GM18870 (cell line): ENCODE measurements around the gene IFT88.
A peak's percentile ranks its signal among the peaks of the same experiment; 100 is the strongest.

Experiments
- ATAC-seq: cut with Tn5 transposase; IDR thresholded peaks from one replicate; pipeline ENCODE4 v1.9.1; 2021; ENCODE audit warnings: moderate library complexity; ENCODE audit not compliant: unreplicated experiment

Gene IFT88

DNA sequence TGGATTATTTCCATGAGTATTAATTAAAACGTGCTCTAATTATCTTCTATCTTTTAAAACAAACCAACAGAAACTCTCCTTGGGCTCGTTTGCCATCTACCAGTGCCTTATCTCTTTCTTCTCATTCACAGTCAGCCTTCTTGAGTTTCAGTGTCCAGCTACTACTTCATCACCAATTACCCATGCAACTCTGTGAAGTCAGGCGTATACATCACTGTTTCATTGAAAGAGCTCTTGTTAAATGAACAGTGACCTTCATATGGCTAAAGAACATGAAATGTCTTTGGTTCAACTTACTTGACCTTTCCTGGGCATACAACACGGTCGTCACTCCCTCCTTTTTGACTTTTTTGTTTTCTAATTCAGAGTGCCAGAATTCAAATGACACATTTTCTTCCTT, 5.2 kb upstream of the IFT88 start:
- no peak for ATAC-seq

DNA sequence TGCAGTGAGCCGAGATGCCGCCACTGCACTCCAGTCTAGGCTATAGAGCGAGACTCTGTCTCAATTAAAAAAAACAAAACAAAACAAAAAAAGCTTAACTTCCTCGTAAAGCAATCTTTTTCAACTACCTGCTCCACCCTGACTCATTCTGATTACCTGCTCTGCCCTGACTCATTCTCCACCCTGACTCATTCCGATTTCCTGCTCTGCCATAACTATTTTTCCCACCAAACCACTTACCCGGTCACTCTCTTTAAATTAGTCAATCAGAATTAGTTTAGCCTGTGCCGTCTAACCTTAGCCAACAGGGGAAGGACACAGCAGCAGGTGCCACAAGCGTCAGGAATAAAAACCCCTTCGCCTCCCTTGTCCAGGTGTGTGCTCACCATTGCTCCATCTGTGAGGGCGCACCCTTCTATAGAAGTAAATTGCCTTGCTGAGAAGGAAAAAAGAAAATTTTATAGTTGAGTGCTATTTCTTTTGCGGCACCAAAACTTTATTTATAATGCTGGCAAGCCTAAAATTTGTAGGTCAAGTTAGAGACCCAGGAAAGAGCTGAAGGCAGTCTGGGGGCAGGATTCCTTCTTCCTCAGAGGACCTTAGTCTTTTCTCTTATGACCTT, 1.7 kb upstream of the IFT88 start:
- ATAC-seq = no peak

DNA sequence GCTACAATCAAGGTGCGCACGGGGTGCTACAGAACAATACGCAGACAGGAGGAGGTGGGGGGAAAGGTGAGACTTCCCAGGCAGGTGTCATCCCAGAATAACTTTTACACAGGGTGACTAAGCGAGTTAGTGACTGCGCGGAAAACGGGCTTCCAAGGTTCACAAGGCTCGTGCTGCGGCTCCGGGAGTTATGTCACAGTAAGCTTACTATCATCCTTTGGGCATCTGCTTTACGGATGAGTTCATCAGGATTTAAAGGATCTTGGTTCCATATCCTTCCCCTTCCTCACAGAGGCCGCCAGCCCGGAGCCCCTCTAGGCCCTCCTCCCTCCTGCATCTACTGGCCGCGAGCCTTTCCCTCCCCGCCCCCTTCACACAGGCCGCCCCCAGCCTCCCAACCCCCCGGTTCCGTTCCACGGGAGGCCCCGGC, 474 bp upstream of the IFT88 start:
- ATAC-seq = peak; percentile 20

DNA sequence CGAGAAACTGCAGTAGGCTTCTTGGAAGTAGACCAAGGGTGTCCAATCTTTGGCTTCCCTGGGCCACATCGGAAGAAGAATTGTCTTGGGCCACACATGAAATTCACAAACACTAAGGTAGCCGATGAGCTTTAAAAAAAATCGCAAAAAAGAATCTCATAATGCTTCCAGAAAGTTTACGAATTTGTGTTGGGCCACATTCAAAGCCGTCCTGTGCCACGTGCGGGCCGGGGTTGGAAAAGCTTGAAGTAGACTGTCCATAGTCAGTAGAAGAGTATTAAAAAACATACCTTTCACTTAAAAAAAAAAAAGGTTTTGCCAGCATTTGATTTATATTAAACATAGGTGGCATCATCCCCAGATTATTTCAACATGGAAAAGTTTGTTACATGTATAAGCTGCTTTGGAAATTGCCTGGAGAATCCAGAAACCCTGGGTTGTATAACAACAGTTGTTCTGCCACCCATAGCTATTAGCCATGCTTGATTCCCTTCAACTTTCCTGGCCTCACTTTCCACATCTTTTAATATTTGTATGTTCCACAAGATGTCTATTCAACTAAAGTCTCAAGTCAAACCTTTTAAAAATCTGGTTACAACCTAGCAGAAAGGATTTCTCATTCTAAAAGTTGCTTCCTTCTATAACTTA, 1.0 kb downstream of the IFT88 start:
- no peak for ATAC-seq

DNA sequence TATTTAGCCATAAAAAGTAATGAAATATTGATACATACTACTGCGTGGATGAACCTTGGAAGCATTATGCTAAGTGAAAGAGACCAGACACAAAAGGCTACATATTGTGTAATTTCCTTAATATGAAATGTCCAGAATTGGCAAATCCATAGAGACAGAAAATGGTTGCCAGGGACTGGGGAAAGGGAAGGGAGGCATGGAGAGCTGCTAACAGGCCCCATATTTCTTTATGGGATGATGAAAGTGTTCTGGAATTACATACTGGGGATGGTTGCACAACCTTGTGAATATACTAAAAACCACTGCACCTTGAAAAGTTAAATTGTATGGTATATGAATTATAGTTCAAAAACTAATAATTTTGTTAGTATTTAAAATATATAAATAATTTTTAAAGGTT, 3.6 kb downstream of the IFT88 start:
- no peak for ATAC-seq

DNA sequence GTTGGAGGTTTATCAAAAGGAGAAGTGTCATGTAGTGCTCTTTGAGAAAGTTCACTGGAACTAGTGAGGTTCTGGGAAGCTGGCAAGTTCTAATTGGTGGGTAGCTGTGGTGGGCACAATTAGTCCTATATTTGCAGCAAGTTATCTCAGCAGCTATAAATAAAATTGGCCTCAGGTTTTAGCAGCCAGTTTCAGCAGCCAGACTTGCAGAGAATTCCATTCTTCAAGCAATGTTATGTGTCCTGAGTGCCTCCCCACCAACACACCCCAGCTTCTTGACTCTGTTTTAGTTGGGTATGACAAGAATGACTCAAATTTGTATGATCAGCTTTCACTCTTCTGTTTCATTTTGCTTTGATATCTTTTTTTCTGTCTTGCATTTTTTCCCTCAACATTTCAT, 4.7 kb downstream of the IFT88 start:
- no peak for ATAC-seq

DNA sequence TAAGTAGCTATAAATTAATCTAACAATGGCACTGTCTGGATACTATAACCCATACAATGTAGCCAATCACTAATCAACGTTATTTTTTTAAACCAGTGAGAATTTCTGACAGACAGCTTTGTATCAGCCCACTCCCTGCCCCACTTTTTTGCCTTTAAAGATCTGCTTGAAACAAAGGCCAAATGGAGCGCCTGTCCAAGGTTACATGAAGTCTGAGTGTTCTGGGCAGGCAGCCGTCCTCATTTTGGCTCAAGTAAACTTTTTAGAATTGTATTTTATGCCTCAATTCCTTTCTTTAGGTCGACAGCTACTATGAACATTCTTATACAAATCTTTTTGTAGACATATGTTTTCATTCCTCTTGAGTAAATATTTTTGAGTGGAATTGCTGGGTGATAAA, 6.2 kb downstream of the IFT88 start:
- no peak for ATAC-seq

DNA sequence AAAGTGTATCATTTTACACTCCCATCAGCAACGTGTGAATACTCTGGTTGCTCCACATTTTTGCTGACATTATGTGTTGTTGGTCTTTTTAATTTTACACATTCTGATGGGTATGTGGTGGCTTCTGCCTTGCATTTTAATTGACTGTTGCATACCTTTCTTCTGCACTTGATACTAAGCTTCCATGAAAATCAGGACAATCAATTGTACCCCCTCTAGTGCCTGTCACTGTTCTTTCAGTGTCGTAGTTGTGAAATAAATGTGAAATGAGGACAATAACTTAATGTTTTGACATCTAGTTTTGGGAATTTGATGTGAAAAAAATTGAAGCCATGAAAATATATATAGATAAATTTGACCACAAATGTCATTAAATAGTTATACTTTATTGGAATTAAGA, 6.7 kb downstream of the IFT88 start:
- ATAC-seq = no peak

DNA sequence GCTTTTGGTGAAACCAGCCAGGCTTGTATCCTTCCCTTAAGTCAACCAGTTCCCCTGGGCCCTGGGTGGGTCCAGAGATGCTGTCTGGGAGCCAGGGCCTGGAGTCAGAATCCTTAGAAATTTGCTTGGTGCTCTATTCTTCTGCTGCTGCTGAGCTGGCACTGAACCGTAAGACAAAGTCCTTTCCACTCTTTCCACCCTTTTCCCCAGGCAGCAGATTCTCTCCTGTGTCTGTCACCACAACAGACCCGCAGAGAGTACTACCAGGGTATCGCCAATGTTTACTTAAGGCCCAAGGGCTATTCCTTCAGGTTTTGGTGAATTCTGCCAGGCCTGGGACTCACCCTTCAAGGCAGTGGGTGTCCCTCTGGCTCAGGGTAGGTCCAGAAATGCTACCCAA, 12.2 kb downstream of the IFT88 start:
- ATAC-seq = no peak

DNA sequence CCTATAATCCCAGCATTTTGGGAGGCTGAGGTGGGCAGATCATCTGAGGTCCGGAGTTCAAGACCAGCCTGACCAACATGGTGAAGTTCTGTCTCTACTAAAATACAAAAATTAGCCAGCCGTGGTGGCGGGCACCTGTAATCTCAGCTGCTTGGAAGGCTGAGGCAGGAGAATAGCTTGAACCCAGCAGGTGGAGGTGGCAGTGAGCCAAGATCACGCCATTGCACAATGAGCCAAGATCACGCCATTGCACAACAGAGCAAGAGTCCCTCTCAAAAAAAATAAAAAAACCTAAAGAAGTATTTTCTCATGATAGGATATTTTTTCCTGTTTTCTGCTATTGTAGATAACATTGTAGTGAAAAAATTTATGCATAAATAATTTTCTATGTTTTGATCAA, 13.3 kb downstream of the IFT88 start:
- ATAC-seq = no peak

DNA sequence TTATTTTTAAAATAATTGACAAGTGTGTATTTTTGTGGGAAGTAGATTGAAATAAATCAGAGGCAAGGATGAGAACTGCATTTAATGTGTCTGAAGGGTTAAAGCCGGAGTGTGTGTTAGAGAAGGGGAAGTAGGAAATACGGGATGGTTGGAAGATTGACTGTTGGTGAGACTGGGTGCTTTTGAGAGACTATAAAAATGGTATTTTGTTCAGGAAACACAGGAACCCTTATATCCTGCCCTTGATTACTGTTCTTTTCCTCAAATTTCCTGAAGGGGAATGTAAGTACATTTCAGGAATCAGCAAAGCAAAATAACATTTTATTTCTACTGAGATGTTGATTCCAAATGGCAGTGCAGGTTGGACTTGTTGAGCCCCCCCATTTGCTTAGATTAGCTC, 15.1 kb downstream of the IFT88 start:
- no peak for ATAC-seq

DNA sequence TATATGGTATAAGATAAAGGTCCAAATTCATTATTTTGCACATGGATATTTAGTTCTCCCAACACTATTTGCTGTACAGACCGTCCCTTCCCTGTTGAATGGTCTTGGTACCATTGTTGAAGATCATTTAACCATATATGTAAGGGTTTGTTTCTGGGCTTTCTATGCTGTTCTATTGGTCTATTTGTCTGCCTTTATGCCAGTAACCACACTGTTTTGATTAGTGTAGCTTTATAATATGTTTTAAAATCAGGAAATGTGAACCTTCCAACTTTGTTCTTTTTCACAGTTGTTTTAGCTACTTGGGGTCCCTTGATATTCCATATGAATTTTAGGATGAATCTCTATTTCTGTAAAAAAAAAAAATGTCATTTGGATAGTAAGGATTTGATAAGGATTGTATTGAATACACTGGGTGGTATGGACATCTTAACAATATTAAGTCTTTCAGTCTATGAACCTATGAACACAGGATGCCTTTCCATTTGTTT, 16.9 kb downstream of the IFT88 start:
- ATAC-seq = no peak

DNA sequence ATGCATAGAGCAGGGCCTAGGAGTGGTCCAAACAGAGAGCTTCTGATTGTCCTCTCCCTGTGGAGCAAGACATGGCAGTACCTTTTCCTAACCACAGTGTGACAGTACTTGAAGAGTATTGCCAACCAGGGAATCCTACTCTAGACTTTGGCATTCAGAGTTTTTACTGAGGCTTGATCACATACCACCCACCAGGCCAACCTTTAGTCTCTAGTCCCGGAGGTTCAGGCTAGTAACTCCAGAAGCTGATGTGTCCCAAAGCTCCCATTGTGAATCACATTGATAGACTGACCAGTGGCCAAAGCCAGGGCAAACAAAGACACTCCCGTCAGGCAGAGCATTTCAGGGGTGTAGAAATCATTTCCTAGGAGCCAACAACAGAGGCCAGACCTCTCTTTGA, 18.4 kb downstream of the IFT88 start:
- ATAC-seq = no peak

DNA sequence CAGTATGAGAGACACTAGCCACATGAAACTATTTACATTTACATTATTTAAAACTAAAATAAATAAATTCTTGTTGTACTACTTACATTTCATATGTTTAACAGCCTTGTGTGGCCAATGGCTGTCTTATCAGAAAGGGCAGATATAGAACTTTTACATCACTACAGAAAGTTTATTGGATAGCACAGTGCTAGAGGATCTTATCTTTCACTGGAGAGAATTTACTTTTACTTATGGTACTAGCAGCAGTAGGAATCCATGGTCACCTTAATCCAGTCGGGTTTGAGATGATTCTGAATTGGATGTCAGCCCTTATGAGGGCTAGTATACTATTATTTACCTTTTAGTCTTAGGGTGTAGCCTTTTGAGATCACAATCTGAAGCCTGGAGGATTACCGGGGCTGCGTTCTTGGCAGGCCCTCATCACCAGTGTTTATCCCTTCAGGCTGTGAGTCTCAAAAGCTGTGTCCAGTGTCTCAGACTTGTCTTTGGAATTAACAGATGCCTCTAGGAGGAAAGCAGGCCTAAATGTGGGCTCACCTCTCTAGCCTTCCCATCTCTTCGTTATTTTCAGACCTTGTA, 21.7 kb downstream of the IFT88 start:
- no peak for ATAC-seq

DNA sequence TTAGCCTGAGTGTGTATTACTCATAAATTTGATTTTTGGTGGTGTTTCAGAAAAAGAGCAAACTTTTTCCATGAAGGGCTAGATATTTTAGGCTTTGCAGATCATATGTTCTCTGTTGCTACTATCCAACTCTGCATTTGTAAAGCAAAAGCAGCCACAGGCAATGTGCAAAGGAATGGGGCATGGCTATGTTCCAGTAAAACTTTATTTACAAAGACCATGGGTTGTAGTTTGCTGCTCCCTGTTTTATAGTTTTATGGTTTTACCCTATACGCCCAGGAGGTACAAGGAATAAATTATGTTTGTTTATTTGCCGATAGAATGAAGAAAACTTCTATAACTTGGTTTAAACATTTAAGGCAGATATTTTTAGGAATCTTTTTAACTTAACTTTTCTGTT, 23.6 kb downstream of the IFT88 start:
- ATAC-seq = no peak

DNA sequence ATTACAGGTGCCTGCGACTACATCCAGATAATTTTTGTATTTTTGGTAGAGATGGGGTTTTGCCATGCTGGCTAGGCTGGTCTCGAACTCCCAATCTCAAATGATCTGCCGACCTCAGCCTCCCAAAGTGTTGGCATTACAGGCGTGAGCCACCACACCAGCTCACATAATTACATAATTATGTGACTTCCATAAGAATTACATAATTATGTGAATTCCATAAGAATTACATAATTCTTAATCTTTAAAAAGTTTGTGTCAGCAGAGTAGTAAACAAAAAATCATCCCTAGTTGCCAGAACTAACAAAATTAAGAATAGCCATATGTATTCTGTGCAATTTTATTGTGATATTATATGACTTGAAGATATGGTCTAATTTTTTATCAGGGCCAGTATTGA, 25.6 kb downstream of the IFT88 start:
- ATAC-seq = no peak

DNA sequence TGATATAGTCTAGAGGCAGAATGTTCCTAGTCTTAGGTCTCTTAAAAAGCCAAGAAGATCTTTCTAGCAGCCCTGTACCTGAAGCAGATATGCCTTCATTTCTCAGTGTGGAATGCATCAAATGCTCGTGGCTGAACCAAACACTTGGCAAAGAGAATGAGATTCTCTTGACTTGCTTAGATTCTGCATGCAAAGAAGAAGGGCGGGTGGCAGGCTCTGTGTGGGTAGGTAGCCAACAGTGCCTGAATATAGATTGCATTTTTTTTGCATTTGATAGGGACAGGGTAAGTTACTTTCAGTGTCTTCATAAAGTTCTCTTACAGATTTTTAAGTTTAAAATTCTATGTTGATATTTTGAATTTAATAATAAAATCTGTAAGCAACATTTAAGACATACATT, 27.3 kb downstream of the IFT88 start:
- no peak for ATAC-seq

DNA sequence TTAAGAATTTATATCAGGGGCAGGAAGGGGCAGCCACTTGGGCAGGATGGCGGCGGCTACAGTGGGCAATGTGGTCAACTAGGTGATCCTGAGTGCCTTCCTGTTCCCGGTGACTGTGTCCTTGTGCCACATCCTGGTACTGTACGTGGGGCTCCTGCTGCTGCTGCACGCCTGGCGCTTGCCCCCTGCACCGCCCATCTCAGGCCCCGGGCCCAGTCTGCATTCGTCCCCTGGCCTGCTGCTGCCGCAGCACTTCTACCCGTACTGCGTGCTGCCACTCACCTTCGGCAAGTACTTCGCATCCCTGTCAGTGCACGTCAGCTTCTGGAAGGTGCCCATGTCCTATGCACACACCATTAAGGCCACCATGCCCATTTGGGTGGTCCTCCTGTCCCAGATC, 40.1 kb downstream of the IFT88 start:
- ATAC-seq = no peak

DNA sequence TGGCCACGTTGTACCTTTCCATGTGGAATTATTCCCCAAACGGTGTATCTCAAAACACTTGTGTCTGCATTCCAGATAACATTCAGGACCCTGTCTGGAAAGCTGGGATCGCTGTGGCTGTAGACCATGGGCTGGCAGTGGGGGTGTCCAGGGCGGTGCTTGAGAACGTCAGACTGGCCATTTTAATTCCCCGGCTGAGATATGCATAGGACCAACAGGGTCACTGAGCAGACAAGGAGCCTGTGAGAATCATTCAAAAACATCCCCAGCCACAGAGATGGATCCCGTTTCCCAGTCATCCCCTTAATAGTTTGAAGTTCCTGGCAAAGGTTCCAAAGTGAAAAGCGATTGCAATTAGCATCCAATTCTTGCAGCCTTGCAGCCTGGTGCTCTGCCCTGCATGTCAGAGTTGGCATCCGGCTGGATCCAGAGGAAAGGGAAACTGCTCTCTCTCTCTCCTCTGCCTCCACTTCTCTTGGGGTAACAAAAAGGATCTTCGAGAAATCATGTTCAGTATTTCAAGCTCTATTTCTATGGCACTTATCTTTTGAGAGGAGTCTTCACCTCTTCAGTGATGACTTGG, 41.6 kb downstream of the IFT88 start:
- ATAC-seq = no peak

DNA sequence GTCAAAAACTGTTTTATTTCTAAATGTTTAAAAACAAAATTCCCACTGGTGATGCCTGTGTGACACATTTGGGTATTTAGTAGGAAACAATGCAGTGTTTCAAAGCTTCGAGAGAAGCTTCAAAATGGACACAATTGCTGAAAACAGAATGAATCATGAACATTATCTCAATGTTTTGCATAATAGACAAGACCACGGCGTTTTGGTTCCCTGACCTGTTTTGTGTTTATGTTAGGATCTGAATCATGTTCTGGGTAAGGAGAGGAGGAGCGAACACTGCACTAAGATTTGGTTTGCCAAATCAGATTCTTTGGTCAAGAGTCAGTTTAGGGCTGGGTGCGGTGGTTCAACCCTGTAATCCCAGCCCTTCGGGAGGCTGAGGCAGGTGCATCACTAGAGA, 42.2 kb downstream of the IFT88 start:
- ATAC-seq = no peak

DNA sequence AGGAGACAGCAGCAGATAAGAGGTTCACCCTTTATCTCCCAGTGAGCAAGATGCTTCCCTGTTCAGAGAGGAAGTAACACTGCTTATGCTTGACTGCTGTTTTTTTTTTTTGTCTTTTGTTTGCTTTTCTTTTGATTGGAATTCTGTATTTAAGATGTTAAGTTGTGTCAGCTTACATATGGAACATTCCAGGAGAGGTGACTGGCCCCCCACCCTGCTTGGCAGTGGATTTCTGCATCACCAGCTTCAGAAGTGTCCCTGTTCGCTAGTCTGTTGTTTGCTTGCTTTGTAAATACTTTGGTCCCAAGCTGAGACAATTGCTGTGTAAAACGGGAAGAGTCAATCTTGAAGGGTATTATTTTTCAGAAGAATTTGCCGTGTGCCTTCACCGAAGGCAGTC, 43.0 kb downstream of the IFT88 start:
- ATAC-seq = no peak

DNA sequence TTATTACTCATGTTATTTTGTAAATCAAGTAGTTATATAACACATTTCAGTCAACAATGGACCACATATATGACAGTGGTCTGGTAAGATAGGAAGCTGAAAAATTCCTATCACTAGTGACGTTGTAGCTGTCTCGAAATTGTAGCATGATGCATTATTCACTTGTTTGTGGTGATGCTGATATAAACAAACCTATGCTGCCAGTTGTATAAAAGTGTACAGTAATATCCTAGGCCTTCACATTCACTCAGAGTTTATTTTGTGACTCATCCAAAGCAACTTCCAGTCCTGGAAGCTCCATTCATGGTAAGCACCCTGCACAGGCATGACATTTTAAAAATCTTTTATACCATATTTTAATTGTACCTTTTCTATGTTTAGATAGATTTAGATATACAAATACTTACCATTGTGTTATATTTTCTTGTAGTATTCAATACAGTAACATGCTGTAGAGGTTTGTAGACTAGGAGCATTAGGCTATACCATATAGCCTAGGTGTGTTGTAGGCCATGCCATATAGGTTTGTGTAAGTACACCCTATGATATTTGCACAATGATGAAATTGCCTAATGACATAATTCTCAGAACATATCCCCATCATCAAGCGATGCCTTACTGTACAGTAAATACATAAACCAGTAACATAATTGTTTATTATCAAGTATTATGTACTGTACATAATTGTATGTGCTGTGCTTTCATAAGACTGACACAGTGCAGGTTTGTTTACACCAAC, 49.3 kb downstream of the IFT88 start:
- no peak for ATAC-seq
